GM19395 (cell line): ENCODE measurements around the gene GLRX5.

ENCODE experiments used
- ATAC-seq: cut with Tn5 transposase; IDR thresholded peaks from one replicate; pipeline ENCODE4 v1.9.1; 2021; ENCODE audit warnings: mild to moderate bottlenecking, moderate library complexity; ENCODE audit not compliant: unreplicated experiment

The GLRX5 gene

GRCh38 chr14:95531969-95532368 lies 2.9 kb upstream of the GLRX5 start:
- ATAC-seq = no peak

GRCh38 chr14:95533391-95533821 lies 1.4 kb upstream of the GLRX5 start:
- ATAC-seq = no peak

GRCh38 chr14:95533822-95534221 lies 1.0 kb upstream of the GLRX5 start:
- no peak for ATAC-seq

GRCh38 chr14:95535226-95536021 lies 574 bp downstream of the GLRX5 start:
- ATAC-seq = peak; percentile 2

- no peak for ATAC-seq
Observed at GRCh38 chr14:95536036-95536593, 1.3 kb downstream of the GLRX5 start.

GRCh38 chr14:95536671-95537070 lies 1.8 kb downstream of the GLRX5 start:
- ATAC-seq = no peak

GRCh38 chr14:95537298-95538089 lies 2.6 kb downstream of the GLRX5 start:
- ATAC-seq = no peak

- ATAC-seq = no peak
Observed at GRCh38 chr14:95538801-95539509, 4.1 kb downstream of the GLRX5 start.

GRCh38 chr14:95540236-95540855 lies 5.5 kb downstream of the GLRX5 start:
- no peak for ATAC-seq

GRCh38 chr14:95541346-95541745 lies 6.5 kb downstream of the GLRX5 start:
- ATAC-seq = no peak

- no peak for ATAC-seq
Observed at GRCh38 chr14:95541932-95542930, 7.4 kb downstream of the GLRX5 start.

GRCh38 chr14:95543021-95543420 lies 8.2 kb downstream of the GLRX5 start:
- no peak for ATAC-seq

GRCh38 chr14:95544588-95544987 lies 9.7 kb downstream of the GLRX5 start:
- no peak for ATAC-seq

GRCh38 chr14:95545515-95546168 lies 10.8 kb downstream of the GLRX5 start:
- ATAC-seq = no peak

- no peak for ATAC-seq
Observed at GRCh38 chr14:95547272-95547625, 12.4 kb downstream of the GLRX5 start.

- no peak for ATAC-seq
Observed at GRCh38 chr14:95547626-95548327, 12.9 kb downstream of the GLRX5 start.

GRCh38 chr14:95548328-95548929 lies 13.6 kb downstream of the GLRX5 start:
- no peak for ATAC-seq
